GM21723 (cell line): ENCODE measurements around the gene DAGLA.

Experiments used
- ATAC-seq: cut with Tn5 transposase; IDR thresholded peaks from one replicate; pipeline ENCODE4 v1.9.1; 2021; ENCODE audit warnings: mild to moderate bottlenecking, moderate library complexity; ENCODE audit not compliant: unreplicated experiment

Gene DAGLA

GRCh38 chr11:61725781-61726231, 45.6 kb downstream of the DAGLA start:
- no peak for ATAC-seq

GRCh38 chr11:61726775-61727174, 46.6 kb downstream of the DAGLA start:
- no peak for ATAC-seq

- no peak for ATAC-seq
These were observed 47.2 kb downstream of the DAGLA start for GRCh38 chr11:61727401-61727811.

- no peak for ATAC-seq
These were observed 48.1 kb downstream of the DAGLA start for GRCh38 chr11:61728066-61728939.

GRCh38 chr11:61728940-61729219, 48.7 kb downstream of the DAGLA start:
- ATAC-seq, result no peak

GRCh38 chr11:61730240-61730994, 50.2 kb downstream of the DAGLA start:
- no peak for ATAC-seq

GRCh38 chr11:61731211-61731951, 51.2 kb downstream of the DAGLA start:
- no peak for ATAC-seq

- ATAC-seq, result no peak
These were observed 51.9 kb downstream of the DAGLA start for GRCh38 chr11:61731952-61732675.

- ATAC-seq, result no peak
These were observed 52.5 kb downstream of the DAGLA start for GRCh38 chr11:61732705-61733104.

GRCh38 chr11:61733120-61733978, 53.2 kb downstream of the DAGLA start:
- ATAC-seq, result peak; percentile 79

- no peak for ATAC-seq
These were observed 54.6 kb downstream of the DAGLA start for GRCh38 chr11:61734767-61735166.

- no peak for ATAC-seq
These were observed 55.2 kb downstream of the DAGLA start for GRCh38 chr11:61735391-61735790.

GRCh38 chr11:61736310-61736709, 56.1 kb downstream of the DAGLA start:
- ATAC-seq, result no peak

GRCh38 chr11:61737131-61737530, 56.9 kb downstream of the DAGLA start:
- ATAC-seq, result no peak

GRCh38 chr11:61737636-61738386, 57.6 kb downstream of the DAGLA start:
- ATAC-seq, result no peak

- ATAC-seq, result no peak
These were observed 58.6 kb downstream of the DAGLA start for GRCh38 chr11:61738776-61739175.

GRCh38 chr11:61739413-61739812, 59.2 kb downstream of the DAGLA start:
- ATAC-seq, result no peak

- ATAC-seq, result no peak
These were observed 59.8 kb downstream of the DAGLA start for GRCh38 chr11:61739966-61740365.

- ATAC-seq, result no peak
These were observed 62.2 kb downstream of the DAGLA start for GRCh38 chr11:61742391-61742790.
